ENCODE data around the gene ZFYVE9. TPM values are rescaled to one million over a fixed set of nuclear protein-coding genes. Genes with fewer than 3 reads are reported as not detected.

Gene ZFYVE9
- total RNA-seq, 1 experiment from 2014 or later: 14.2 TPM

- H3K4me1 ChIP-seq (ENCODE audit: control insufficient read depth in 1 of 2, insufficient read depth in 2 of 2, low read length in 2 of 2): no peaks in the 10 kb centered on the region
- no peak for ATAC-seq
- H3K27ac ChIP-seq (ENCODE audit: low read depth, low read length): no peak overlapping the region
- H3K9me3 ChIP-seq (ENCODE audit: control insufficient read depth in 1 of 2, insufficient read depth in 1 of 2, low read depth in 1 of 2, low read length in 2 of 2): no peaks in the 10 kb centered on the region
- H3K79me2 ChIP-seq (ENCODE audit: insufficient read depth, low read length): no peaks in the 10 kb centered on the region
- ChIA-PET RAD21 (ENCODE audit: low non-redundant PET in 1 of 2, low total read pairs in 2 of 2, uncharacterized antibody in 2 of 2, unreplicated experiment in 2 of 2) (no interaction called here), POLR2A (no interaction called here), CTCF (no interaction called here)
- intact Hi-C loops (cut with micrococcal nuclease): loop anchor here (10.0 kb wide), 1 partner anchor 449 kb away; no protein-coding TSS in a partner anchor
- H3K4me3 ChIP-seq (replicated peaks in 1 of 2; ENCODE audit: low read depth in 1 of 2, low read length in 2 of 2): no peak overlapping the region
- H4K20me1 ChIP-seq (ENCODE audit: insufficient read depth): no peaks in the 10 kb centered on the region
- H3K9me2 ChIP-seq (ENCODE audit: insufficient read depth): no peaks in the 10 kb centered on the region
- H3K36me3 ChIP-seq (ENCODE audit: control insufficient read depth in 1 of 2, insufficient read depth in 2 of 2, low read length in 2 of 2): no peaks in the 10 kb centered on the region; a peak in 1 of 4 replicates
- no peak for TF ChIP-seq ZNF274 (IDR thresholded peaks at IDR 0.05; ENCODE audit: low read depth, low read length)
- TF ChIP-seq JUND (IDR thresholded peaks at IDR 0.05): no peak
- no peak for TF ChIP-seq EZH2 (IDR thresholded peaks at IDR 0.05)
- no peak for TF ChIP-seq FOSL1 (IDR thresholded peaks at IDR 0.05; ENCODE audit: low read depth)
- TF ChIP-seq YY1 (IDR thresholded peaks at IDR 0.05; ENCODE audit: extremely low read depth, insufficient replicate concordance, low read depth, low read length): no peak
- no peak overlapping the region for H2AFZ ChIP-seq (ENCODE audit: low read depth, low read length, poor library complexity, severe bottlenecking)
- H3K4me2 ChIP-seq (ENCODE audit: low read length): no peak overlapping the region
- H3K9ac ChIP-seq (ENCODE audit: low read length): no peak overlapping the region
- H3K27me3 ChIP-seq (ENCODE audit: insufficient read depth, low read length): no peaks in the 10 kb centered on the region
- no peak for DNase-seq (ENCODE audit: low read depth, low spot score)
- no TSS peak for BruUV-seq (replicated peaks)
These were observed 202.1 kb downstream of the ZFYVE9 start for GRCh38 chr1:52343979-52344378.

GRCh38 chr1:52345252-52345651 is 203.4 kb downstream of the ZFYVE9 start:
- no peaks in the 10 kb centered on the region; a peak in 1 of 4 replicates for H3K36me3 ChIP-seq (ENCODE audit: control insufficient read depth in 1 of 2, insufficient read depth in 2 of 2, low read length in 2 of 2)
- no peak overlapping the region for H2AFZ ChIP-seq (ENCODE audit: low read depth, low read length, poor library complexity, severe bottlenecking)
- RAD21 ChIA-PET (ENCODE audit: low non-redundant PET in 1 of 2, low total read pairs in 2 of 2, uncharacterized antibody in 2 of 2, unreplicated experiment in 2 of 2): no interaction called here
- no peaks in the 10 kb centered on the region for H3K9me2 ChIP-seq (ENCODE audit: insufficient read depth)
- H3K4me2 ChIP-seq (ENCODE audit: low read length): no peak overlapping the region
- no peaks in the 10 kb centered on the region for H3K27me3 ChIP-seq (ENCODE audit: insufficient read depth, low read length)
- H3K4me1 ChIP-seq (ENCODE audit: control insufficient read depth in 1 of 2, insufficient read depth in 2 of 2, low read length in 2 of 2): no peaks in the 10 kb centered on the region
- no peak overlapping the region for H3K4me3 ChIP-seq (replicated peaks in 1 of 2; ENCODE audit: low read depth in 1 of 2, low read length in 2 of 2)
- no TSS peak for BruUV-seq (replicated peaks)
- CTCF ChIA-PET: no interaction called here
- H3K27ac ChIP-seq (ENCODE audit: low read depth, low read length): no peak overlapping the region
- DNase-seq (ENCODE audit: low read depth, low spot score) (no peak), ATAC-seq (no peak)
- POLR2A ChIA-PET: no interaction called here
- intact Hi-C loops (cut with micrococcal nuclease): loop anchor here (5.0 to 10.0 kb wide), 2 partner anchors 203 to 450 kb away; partner anchors contain the start of gene ZFYVE9
- no peak overlapping the region for H3K9ac ChIP-seq (ENCODE audit: low read length)
- H3K9me3 ChIP-seq (ENCODE audit: control insufficient read depth in 1 of 2, insufficient read depth in 1 of 2, low read depth in 1 of 2, low read length in 2 of 2): no peaks in the 10 kb centered on the region
- H4K20me1 ChIP-seq (ENCODE audit: insufficient read depth): no peaks in the 10 kb centered on the region
- no peaks in the 10 kb centered on the region for H3K79me2 ChIP-seq (ENCODE audit: insufficient read depth, low read length)
- TF ChIP-seq YY1 (IDR thresholded peaks at IDR 0.05; ENCODE audit: extremely low read depth, insufficient replicate concordance, low read depth, low read length): no peak
- no peak for TF ChIP-seq JUND (IDR thresholded peaks at IDR 0.05)
- no peak for TF ChIP-seq POLR2A (IDR thresholded peaks at IDR 0.05; ENCODE audit: borderline replicate concordance, extremely low read depth, insufficient read depth, insufficient read length)
- no peak for TF ChIP-seq EZH2 (IDR thresholded peaks at IDR 0.05)
- TF ChIP-seq SP1 (IDR thresholded peaks at IDR 0.05; ENCODE audit: low read depth): no peak
- TF ChIP-seq RAD21 (IDR thresholded peaks at IDR 0.05; ENCODE audit: low read depth): no peak
- TF ChIP-seq CBX3 (IDR thresholded peaks at IDR 0.05; ENCODE audit: low read depth): no peak
- TF ChIP-seq CEBPB (IDR thresholded peaks at IDR 0.05; ENCODE audit: low read depth): no peak
- no peak for TF ChIP-seq ZBTB33 (IDR thresholded peaks at IDR 0.05; ENCODE audit: extremely low read depth, insufficient replicate concordance, low read length)
- no peak for TF ChIP-seq TCF7L2 (IDR thresholded peaks at IDR 0.05; ENCODE audit: borderline replicate concordance, extremely low read depth, insufficient read depth, insufficient read length)
- no peak for TF ChIP-seq ZNF274 (IDR thresholded peaks at IDR 0.05; ENCODE audit: low read depth, low read length)
- no peak for TF ChIP-seq SRF (IDR thresholded peaks at IDR 0.05; ENCODE audit: low read depth)
- TF ChIP-seq REST (IDR thresholded peaks at IDR 0.05; ENCODE audit: low read depth): no peak
- no peak for TF ChIP-seq EZH2phosphoT487 (IDR thresholded peaks at IDR 0.05; ENCODE audit: borderline replicate concordance)
- TF ChIP-seq ATF3 (IDR thresholded peaks at IDR 0.05): no peak

Measured in HCT116 (cell line).